HG02678 (cell line): ENCODE results near the gene CIDEC.

Experiments
- ATAC-seq: cut with Tn5 transposase; IDR thresholded peaks from one replicate; pipeline ENCODE4 v1.9.1; 2021; ENCODE audit warnings: mild to moderate bottlenecking, moderate library complexity; ENCODE audit not compliant: unreplicated experiment

CIDEC gene

GRCh38 chr3:9817436-9817835 lies 62.6 kb downstream of the CIDEC start:
- ATAC-seq: no peak
